GDM1 (cell line): Measurements from ENCODE around the gene TAF6.

ENCODE experiments used
- DNase-seq: peaks from one replicate; lab custom pipeline; 2025; lab: John Stamatoyannopoulos, UW

TAF6 gene

DNA sequence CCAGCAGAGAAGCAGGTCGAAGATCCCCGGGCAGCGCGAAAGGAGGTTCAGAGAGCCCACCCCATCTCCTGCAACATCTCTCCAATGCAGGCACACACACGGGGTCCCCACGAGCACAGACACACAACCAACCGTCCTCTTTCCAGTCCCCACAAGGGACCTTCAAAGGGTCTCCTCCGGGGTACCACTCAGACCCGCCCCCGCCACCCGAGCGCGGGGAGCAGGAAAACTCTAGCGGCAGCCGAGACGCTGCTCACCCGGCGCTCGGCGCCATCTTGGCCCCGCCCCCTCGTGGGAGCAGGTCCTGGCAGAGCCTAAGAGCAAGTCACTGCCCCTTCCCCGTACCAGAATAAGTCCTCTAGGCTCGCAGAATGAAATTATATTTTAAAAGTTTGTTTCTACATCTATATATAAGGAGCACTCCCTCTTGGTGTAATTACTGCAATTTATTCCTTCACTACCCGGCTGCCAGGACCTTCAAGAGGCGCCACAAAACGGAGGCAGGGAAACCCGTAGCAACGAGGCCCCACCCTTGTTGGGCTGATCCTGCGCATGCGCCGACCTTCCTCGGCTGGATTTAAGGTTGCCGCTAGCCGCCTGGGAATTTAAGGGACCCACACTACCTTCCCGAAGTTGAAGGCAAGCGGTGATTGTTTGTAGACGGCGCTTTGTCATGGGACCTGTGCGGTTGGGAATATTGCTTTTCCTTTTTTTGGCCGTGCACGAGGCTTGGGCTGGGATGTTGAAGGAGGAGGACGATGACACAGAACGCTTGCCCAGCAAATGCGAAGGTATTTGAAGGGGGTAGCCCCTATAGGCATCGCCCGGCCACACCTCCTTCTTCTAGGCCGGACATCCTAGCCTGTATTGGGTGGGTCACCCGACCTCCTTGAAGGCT lies at the start of gene TAF6, which contains the start of gene CNPY4:
Gene TAF6, minus strand, starts transcription at position 287 of the 898 bp plus-strand sequence. CDS start 5,149 bp downstream, outside the sequence.
Gene CNPY4, plus strand, starts transcription at position 563 of the 898 bp plus-strand sequence. Its CDS starts 111 bp downstream, at position 674.
- DNase-seq = peak; percentile 86

DNA sequence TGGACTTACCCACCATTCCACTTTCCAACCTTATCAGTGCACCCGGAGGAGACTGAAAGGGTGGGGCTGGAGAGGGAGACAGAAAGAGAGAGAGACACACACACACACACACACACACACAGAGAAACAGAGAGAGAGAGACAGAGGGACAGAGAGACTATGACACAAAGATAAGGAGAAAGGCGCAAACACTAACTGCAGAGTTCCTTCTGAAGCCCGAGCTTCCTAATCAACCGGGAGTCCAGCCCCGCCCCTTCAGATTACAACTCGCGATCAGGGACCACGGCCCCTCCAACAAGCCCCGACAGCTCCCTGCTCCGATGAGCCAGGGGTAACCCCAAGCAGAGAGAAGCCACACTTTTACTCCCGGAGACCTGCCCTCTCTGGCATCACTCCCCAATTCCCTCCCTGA lies 48.8 kb upstream of the TAF6 start:
- no peak for DNase-seq

DNA sequence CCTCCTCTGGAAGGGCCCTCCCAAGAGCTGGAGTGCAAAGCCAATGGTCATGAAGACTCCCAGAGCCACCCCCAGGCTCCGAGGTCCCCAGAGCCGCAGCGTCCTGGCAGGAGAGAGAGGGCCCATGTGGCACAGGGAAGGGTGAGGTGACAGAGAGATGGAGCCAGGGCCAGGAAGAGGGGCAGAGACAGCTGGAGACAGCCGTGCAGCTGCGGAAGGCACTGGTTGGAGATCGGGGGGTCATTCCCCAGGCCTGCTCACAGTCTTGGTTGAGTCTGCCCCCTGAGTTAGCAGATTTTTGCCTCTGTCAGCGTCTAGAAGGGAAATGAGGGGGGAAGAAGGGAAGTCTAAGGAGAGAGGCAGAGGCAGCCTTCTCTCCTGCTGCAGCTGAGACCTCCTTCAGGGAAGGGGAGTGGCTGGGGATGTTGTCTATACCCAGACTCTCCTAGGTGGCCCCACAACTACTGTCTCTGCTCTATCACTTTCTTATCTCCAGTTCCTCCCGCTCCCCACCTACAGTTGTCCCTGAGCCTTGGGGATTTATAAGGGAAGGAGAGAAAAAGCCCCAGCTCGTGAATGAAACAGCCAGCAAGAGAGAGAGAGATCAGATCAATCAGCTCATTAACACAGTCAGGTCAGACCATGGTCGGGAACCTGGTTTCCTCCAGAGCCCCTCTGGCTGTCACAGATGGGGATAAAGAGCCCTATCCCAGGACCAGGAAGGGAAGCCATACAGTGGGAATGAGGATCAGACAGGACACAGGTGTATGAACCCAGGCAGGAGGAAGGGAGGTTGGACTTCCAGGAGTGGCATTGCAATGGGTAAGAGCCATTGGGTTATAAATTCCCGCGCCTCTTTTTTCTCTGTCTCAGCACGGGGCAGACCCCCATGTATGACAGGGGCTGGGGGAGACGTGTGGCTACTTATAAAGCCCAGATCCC lies 48.1 kb upstream of the TAF6 start:
- DNase-seq = no peak

DNA sequence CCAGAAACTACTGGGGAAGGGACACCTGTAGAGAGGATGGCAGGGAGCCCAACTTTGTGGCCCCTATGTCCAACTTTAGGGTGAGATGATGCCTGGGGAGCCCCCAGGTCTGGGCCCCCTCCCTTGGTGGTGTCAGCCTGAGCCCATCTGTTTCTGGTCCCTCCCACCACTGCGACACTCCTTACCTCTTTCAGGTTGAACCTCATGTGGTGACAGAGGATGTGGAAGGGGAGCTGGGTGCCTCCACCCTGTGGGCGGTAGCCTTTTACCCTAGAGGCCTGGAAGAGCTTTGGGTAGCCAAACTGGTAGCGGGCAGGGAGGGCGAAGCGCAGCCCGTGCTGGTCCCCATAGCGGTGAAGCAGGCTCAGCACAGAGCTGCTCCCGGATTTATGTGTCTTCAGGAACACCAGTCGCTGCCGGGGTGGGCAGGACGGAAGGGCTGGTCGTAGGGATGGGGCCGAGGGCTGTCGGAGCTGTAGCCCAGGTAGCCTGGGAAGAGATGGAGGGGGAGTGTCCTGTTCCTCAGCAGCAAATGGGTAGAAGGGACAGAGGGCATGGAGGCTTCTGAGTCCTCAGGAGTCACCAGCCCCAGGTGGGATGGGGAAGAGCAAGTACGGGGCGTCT lies 47.3 kb upstream of the TAF6 start:
- no peak for DNase-seq

DNA sequence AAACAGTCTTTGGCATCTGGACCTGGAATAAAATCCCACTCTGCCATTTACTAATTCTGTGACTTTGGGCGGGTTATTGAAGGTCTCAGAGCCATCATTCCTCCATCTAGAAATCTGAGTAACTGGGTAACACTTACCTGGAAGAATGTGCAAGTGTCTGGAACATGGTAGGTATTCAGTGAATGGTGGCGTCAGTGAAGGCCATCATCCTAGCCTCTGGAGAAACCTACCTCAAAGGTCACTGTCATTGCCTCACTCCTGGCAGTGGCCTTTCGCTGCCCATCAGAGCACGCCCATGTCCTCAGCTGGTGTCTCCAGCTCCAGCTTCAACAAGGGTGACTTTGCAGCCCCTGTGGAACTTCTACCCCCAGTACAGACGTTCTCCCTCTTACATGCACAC lies 44.7 kb upstream of the TAF6 start:
- DNase-seq = no peak

DNA sequence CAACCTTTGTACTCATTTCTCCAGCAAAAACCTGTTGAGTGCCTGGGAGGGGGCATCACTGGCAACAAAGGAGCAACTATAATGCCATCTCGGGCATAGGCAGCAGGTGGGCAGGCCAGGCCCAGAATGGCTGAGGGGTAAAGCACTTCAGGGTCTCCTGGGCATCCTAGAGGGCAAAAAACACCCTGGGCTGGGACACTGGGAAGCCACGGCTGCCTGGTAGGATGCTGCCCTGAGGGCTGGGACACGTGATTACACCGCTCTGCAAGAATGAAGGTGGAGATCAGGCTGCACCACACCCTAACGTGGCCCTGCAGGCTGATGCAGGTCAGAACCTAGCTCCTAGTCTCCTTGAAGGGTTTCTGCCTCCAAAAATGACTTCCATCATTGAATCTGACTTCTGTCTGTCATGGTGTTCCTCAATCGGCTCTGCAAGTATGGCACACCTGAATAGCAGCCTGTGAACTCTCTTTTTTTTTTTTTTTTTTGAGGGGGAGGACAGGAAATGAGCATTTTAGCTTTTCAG lies 43.9 kb upstream of the TAF6 start:
- no peak for DNase-seq

DNA sequence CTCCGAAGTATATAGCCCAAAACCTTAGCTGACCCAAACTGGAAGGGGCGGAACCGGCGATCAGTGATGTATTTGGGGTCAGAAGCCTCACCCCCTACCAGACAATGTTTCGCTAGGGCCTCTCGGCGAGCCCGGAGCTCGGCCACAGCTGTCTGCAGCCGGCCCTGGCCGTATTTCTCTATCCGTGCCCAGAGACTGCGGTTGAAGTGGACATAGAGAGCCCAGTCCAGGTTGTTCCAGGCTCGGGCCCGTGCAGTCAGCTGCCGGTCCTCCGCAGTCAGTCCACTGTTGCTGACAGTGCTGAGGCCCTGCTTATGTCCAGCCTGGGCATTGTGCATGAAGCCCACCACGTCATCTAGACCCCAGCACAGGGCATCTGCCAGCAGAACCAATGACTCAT lies 40.9 kb upstream of the TAF6 start:
- no peak for DNase-seq

DNA sequence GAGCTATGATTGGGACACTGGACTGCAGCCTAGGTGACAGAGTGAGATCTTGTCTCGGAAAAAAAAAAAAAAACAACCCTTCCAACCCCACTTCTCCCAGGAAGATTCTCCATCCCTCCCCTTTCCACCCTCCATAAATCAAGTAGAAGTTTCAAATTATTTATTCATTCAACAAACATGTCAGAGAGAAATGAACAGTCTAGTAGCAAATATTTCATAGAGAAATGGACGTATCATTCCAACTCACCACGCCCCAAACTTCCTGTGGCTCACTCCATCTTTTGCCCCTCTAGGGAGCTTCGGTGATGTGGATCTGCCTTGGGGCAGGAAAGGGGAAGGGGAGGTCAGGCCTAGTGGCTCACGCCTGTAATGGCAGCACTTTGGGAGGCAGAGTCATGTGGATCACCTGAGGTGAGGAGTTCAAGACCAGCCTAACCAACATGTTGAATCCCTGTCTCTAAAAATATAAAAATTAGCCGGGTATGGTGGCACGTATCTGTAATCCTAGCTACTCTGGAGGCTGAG lies 40.0 kb upstream of the TAF6 start:
- no peak for DNase-seq

DNA sequence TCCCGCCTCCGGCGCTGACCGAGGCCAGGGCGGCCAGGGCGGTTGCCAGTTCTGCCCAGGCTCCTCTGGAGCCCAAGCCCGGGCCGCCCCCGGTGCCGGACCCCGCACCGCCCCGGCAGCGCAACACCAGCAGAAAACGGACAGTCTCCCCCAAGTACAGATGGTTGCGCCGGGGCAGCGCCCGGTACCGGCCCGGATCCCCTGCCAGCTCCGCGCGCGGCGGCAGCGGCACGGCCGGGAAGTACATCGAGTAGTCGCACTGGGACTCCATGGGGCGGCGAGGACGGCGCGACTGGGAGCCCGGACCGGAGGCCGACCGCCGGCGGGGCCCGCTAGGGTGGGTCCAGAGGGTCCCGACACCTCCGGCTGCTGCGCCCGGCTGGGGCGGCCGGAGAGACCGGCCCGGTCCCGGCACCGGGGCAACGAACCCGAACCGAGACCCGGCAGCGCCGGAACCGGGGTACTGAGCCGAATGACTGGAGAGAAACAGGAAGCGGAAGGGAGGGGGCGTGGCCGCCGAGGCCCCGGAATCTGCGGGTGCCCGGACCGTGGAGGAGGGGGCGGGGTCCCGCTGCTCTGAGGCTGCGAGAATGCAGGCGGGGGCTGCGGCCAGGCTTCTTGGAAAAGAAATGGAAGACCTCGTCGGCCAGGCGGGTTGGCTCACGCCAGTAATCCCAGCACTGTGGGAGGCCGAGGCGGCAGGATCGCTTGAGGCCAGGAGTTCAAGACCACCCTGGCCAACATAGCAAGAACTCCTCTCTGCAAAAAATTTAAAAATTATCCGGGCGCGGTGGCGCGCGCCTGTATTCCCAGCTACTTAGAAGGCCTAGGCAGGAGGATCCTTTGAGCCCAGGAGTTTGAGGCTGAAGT lies 39.3 kb upstream of the TAF6 start, which contains the start of gene TRAPPC14:
Gene TRAPPC14, minus strand, starts transcription at position 495 of the 870 bp plus-strand sequence. Its CDS starts 224 bp downstream, at position 271.
- peak; percentile 76 for DNase-seq

DNA sequence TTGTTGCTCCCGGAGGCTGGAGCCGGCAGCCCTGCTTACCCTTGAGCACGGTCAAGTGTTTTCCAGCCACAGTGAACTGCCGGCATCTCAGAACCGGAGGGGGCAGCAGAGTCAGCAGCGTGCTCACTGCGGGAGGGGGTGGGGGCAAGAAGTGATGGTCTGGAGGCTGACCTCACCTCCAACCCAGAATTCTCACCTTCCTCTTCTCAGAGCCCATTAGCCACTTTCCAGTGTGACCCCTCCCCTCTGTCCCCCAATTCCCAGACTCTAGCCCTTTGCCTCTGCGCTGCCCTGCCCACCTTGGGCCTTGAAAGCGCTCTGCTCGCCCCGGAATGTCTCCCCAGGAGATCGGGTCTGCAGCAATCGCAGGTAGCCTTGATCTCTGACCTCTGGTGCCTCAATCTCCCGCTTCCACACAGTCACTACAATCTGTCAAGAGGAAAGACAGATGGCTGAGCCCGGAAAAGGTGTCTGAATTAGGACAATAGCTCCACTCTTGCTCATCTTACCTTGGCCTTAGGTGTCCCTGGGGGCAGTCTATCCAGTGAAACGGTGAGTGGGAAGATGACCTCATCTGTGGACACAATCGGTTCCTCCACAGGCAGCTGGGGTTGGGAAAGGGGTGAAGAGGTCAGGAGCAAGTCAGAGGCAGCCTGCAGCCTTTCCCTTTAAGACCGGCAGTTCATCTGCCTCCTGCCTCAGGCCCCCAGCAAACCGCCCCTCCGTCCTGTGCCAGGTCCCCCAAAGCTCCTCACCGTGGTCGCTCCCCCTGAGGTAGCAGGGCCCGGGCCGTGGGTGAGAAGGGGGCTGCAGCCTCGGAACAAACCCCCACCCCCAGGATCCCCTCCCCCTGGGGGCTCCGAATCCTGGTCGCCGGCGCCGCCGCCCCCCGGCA lies 38.4 kb upstream of the TAF6 start:
- DNase-seq = no peak

DNA sequence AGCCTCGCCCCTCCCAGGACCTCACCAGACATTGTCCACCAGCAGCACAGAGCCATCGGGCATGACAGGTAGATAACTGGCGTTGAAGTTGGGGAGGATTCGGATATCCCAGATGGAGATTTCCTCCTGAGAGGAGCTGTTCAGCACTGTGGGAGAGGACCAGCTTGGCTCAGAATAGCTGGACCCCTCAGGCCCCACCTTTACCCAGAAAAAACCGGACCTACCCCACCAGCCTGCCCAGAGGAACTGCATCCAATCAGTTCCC lies 37.8 kb upstream of the TAF6 start:
- DNase-seq = no peak

DNA sequence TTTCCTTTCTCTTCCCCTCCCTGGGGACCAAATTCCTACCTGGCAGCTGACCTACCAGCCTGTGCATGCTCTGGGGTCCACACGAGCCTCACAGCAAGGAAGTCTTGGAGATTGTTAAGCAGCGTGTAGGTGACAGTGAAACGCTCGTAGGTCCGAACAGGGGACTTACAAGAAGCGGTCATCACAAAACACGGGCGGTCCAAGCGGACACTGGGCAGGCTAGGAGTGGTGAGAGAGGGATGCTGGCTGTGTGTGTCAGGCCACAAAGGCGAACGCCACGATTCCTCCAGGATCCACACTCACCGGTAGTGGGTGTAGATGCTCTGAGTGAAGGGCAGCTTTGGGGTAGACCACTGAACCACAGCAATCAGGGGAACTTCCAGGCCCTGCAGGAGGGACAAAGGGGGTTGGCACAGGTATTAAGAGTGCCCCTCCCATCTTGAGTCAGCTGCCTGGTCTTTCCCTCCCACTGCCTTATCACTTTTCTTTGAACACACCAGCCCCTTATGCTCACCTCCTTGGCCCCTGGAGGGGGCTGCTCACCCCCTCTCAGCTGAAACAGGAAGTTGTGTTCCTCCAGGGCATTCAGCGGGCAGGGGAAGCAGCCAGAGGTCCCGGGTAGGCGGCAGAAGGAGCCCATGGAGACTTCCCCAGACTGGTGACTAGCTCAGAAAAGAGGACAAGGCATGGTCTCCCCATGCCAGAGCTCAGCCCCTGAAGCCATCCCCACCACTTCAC lies 37.3 kb upstream of the TAF6 start:
- no peak for DNase-seq

DNA sequence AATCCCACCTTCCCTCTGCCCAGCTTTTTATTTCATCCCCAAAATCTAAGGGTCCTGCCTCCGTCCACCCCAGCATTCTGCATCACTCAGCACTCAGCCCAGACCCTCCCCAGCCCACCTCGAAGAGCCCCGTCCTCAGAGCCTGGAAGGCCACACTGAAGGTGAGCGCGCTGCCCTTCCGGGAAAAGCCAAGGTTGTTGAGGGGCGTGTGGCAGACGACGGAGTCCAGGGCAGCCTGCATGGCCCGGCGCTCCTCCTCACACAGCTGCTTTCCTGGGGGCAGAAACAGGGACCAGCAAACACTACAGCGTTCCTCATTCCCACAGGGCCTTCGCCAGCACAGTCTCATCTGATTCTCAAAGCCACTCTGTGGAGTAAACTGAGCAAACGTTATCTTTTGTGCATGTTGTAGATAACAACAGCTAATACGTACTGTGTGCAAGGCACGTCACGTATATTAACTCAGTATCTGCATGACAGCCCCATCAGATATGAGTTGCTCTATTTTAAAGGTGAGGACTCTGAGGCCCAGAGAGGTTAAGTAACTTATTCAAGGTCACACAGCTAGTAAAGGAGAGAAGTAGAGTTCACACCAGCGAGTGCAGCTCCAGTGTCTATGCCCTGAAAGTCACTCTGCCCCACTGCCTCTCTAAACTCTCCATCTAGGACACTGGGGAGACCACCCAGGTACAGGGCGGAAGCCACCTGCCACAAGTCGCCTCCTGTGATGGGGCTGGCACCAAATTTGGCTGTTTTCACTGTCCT lies 36.6 kb upstream of the TAF6 start:
- no peak for DNase-seq

DNA sequence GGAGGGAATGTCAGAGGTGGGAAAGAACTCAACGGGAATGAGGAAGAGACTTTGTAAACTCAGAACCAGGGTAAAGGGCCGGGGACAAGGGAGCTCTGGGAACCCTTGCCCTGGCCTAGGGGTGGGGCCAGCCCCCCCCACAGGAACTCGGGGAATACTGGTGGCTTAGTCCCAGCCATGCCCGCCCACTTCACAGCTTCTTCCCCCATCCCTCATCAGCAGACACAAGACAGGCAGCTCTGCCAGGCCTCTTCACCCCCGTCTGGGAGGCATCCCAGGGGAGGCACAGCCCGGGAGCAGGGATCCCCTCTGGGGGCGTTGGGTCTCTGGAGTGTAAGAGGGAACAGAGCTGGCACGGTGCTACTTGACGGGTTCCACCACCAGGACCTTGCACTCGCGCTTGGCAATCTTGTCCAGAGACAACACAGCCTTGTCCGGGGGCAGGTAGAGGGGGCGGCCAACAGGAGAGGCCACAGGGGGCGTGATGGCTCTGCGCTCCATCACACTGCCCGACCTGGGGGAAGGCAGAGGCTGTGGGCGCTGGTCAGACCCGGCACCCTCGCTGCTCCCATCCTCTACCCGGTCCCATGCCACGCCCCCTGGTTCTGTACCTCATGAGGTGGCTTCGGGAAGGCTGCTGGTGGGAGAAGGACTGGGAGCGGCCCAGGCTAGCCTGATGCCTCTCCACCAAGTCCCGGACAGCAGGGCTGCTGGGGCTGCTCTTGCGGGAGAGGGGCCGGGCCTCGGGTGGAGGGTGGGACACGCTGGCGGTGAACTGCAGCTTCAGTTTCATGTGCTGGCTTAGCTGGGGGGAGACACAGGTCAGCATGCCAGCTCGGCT lies 35.7 kb upstream of the TAF6 start:
- DNase-seq = no peak

DNA sequence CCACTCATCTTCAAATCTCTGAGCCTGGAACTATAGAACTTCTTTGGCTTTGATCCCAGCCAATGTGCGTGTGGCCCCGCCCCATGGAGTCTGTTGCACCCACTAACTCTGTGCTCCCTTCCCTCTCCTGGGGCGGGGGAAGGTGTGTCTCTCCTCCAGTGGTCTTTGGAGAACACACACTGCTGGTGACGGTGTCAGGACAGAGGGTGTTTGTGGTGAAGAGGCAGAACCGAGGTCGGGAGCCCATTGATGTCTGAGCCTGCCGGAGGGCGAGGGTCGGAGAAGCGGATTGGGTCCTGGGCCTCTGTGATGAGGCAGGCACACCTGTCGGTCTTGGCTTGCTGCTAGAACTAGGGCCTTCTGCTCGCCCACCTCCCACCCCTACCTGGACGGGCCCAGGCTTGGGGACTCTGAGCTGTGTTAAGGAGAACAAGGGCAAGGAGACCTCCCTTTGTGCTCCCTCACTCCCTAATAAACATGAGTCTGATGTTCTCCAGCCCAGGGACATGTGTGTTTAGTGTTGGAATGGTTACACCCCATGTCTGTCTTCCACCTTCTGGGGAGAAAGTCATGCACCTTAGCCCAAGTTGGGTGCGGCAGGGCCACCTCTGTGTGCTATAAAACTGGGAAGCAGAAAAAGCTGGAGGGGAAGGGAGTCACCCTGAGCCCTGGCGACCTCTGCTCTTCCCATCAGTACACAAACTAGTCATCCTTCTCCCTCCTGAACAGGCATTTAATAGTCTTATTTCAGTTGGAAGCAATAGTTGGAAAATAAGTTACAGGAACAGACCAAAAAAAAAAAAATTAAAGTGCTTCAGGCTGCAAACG lies 34.8 kb upstream of the TAF6 start:
- no peak for DNase-seq

DNA sequence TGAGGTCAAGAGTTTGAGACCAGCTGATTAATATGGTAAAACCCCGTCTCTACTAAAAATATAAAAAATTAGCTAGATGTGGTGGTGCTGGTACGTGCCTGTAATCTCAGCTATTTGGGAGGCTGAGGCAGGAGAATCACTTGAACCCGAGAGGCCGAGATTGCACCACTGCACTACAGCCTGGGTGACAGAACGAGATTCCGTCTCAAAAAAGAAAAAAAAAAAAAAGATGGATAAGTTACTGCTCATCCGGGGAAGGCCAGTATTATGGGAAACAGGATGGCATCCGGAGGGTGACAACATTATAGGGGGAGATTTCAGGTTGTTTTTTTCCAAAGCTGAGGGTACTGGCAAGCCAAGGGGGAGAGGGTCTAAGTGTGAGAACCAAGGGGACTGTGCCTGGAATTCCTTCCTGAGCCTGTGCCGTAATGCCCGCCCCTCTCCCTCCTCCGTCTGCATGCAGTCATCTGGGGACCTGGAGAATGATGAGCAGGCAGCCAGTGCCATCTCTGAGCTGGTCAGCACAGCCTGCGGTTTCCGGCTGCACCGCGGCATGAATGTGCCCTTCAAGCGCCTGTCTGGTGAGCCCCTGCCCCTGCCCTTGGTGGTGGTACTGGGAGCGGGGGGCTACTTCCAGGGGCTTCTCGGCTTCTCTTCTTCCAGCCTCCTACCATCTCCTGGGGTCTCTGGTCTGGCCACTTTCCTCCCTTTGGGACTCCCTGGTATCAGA lies 33.9 kb upstream of the TAF6 start:
- no peak for DNase-seq
